Vagina (tissue), 2 donors: ENCODE results near the gene RAB4A. TPM values are rescaled to one million over a fixed set of nuclear protein-coding genes. Genes with fewer than 3 reads are reported as not detected.

Source experiments
- DNase-seq, 2 donors: peaks; one replicate each; pipeline ENCODE4 v3.0.0-alpha.2; 2017; ENCODE audit errors: extremely low spot score in 2 of 2
- H3K27ac ChIP-seq: fragments of 200-600 bp; sonication (generic); one replicate; pipeline ENCODE4 v1.5.1; 2019
- H3K27me3 ChIP-seq: fragments of 200-600 bp; sonication (generic); one replicate; pipeline ENCODE4 v1.5.1; 2019
- H3K36me3 ChIP-seq, 2 donors: fragments of 200-600 bp; sonication (generic); one replicate each; pipeline ENCODE4 v1.5.1; 2017 to 2019
- H3K4me1 ChIP-seq: fragments of 200-600 bp; sonication (generic); one replicate; pipeline ENCODE4 v1.5.1; 2019
- H3K4me3 ChIP-seq, 2 donors: fragments of 200-600 bp; sonication (generic); 1 replicate in 1 of 2; 2 replicates in 1 of 2; pipeline ENCODE4 v1.5.1; 2016 to 2019
- H3K9me3 ChIP-seq: fragments of 200-600 bp; sonication (generic); one replicate; pipeline ENCODE4 v1.5.1; 2019
- POLR2A ChIP-seq, 2 donors: fragments of 450-650 bp; IDR thresholded peaks; one replicate each; pipeline ENCODE4 v1.6.1; 2017; ENCODE audit warnings: antibody characterized with exemption in 2 of 2, mild to moderate bottlenecking in 2 of 2, moderate library complexity in 2 of 2
- POLR2AphosphoS5 ChIP-seq, 2 donors: sonication (generic); formaldehyde crosslinking; IDR thresholded peaks; one replicate each; pipeline ENCODE4 v1.9.0; 2017; ENCODE audit warnings: antibody characterized with exemption in 2 of 2, mild to moderate bottlenecking in 2 of 2, low read depth in 1 of 2; ENCODE audit not compliant: insufficient read depth in 1 of 2
- intact Hi-C: fragments of 100-400 bp; cut with DNase I; formaldehyde crosslinking; loops from one replicate; pipeline ENCODE4 v1.15.1; 2023
- total RNA-seq: library from RNA; depleted of rRNA; stranded (reverse); fragments of >200 nt; gene quantifications from one replicate; pipeline ENCODE4 v1.2.3, GENCODE V29; 2016
- TF ChIP-seq, protein P1 (sequence below), 3 experiments: fragments of 450-650 bp in 2 of 3; fragments of 200-600 bp in 1 of 3; sonication (generic) in 1 of 3; IDR thresholded peaks; one replicate each; pipeline ENCODE4 v1.5.1; 2017 to 2019; ENCODE audit warnings: antibody characterized with exemption in 3 of 3, mild to moderate bottlenecking in 2 of 3, moderate library complexity in 2 of 3

The RAB4A gene
- total RNA-seq, 1 donor from 2014 or later, result 16.5 TPM

DNA sequence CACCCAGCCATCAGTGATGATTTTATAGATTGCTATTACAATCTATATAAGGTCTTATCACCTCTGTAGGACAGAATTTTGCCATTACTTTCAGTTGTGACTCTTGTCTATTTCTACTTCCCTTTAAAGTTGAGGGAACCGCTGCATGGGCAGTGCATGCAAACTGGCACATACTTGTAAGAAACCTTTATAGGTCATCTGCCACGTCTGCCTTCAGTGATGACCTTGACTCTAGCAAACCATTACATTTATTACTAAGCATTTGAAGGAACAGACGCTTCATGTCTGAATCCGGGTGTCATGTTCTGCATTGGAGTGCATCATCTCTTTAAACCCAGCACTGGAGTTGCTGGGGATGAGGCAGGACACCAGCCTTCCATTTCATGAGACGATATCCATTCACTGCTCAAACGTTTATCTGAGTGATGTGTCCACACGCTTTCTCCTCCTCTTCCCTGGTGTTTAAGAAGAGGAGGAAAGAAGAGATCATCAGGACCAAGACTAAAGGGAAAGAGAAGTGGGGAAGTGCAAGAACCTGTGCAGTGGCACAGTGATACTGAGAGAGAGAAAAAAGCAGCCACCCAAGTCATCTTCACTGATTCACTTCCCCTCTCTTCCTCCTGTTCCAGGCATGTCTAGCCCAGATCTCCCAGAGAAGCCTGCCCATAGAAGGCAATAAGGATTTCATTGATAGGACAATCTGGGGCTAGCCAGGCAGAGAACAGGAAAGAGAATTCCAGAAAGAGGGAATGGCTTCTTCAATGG, 57.9 kb downstream of the RAB4A start:
- H3K27me3 ChIP-seq, result no peaks in the 10 kb centered on the region
- H3K27ac ChIP-seq, result no peak overlapping the region
- TF ChIP-seq, protein P1, sequence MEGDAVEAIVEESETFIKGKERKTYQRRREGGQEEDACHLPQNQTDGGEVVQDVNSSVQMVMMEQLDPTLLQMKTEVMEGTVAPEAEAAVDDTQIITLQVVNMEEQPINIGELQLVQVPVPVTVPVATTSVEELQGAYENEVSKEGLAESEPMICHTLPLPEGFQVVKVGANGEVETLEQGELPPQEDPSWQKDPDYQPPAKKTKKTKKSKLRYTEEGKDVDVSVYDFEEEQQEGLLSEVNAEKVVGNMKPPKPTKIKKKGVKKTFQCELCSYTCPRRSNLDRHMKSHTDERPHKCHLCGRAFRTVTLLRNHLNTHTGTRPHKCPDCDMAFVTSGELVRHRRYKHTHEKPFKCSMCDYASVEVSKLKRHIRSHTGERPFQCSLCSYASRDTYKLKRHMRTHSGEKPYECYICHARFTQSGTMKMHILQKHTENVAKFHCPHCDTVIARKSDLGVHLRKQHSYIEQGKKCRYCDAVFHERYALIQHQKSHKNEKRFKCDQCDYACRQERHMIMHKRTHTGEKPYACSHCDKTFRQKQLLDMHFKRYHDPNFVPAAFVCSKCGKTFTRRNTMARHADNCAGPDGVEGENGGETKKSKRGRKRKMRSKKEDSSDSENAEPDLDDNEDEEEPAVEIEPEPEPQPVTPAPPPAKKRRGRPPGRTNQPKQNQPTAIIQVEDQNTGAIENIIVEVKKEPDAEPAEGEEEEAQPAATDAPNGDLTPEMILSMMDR (IDR thresholded peaks at IDR 0.05), result no peak
- TF ChIP-seq POLR2A (IDR thresholded peaks at IDR 0.05), result no peak
- TF ChIP-seq POLR2AphosphoS5 (IDR thresholded peaks at IDR 0.05; ENCODE audit: insufficient read depth in 1 of 2, low read depth in 1 of 2), result no peak
- H3K9me3 ChIP-seq, result no peaks in the 10 kb centered on the region
- no peak for DNase-seq
- H3K4me3 ChIP-seq, result no peak overlapping the region
- intact Hi-C loops, result no loop called here
- peaks cover 0 to 4% of the 10 kb centered on the region in 2 donors for H3K36me3 ChIP-seq
- no peaks in the 10 kb centered on the region for H3K4me1 ChIP-seq

DNA sequence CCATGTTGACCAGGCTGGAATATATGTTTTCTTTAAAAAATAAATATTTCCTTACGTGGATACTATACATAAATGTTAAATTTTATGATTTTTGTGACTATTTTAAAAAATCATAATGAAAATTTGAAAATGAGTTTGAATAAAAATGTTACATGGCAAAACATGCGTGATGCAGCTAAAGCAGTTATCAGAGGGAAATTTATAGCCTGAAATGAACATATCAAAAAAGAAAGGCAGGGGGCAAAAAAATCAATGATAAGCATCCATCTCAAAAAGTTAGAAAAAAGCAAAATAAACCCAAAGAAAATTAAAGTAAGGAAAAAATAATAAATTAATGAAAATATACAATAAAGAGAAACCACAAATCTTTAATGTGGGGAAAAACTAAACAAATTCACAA, 63.4 kb downstream of the RAB4A start:
- peaks cover under 1% of the 10 kb centered on the region for H3K4me1 ChIP-seq
- no peak for DNase-seq
- TF ChIP-seq, protein P1 (IDR thresholded peaks at IDR 0.05), result no peak
- TF ChIP-seq POLR2A (IDR thresholded peaks at IDR 0.05) (no peak), POLR2AphosphoS5 (IDR thresholded peaks at IDR 0.05; ENCODE audit: insufficient read depth in 1 of 2, low read depth in 1 of 2) (no peak)
- no peaks in the 10 kb centered on the region for H3K36me3 ChIP-seq
- H3K9me3 ChIP-seq, result no peaks in the 10 kb centered on the region
- no peak overlapping the region for H3K27ac ChIP-seq
- H3K27me3 ChIP-seq, result no peaks in the 10 kb centered on the region
- intact Hi-C loops, result no loop called here
- no peak overlapping the region for H3K4me3 ChIP-seq

DNA sequence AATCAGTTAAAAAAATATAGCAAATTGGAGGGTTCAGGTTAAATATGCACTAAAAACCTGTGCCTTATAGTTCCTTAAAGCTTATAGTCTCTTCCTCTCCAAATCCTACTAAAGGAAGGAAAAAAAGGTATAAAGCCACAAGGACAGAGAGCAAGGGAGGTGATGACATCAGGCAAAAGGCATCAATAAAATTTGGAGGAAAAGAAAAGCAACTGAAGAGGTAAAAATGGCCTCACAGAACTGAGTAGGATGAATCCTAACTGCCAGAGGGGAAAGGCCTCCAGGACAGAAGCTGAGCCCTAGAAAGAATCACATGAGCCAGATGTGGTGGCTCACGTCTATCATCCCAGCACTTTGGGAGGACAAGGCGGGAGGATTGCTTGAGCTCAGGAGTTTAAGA, 63.8 kb downstream of the RAB4A start:
- Histone ChIP-seq H3K27me3 (no peaks in the 10 kb centered on the region), H3K4me1 (peaks cover 5% of the 10 kb centered on the region), H3K9me3 (no peaks in the 10 kb centered on the region), H3K36me3 (no peaks in the 10 kb centered on the region), H3K27ac (no peak overlapping the region), H3K4me3 (no peak overlapping the region)
- intact Hi-C loops, result no loop called here
- no peak for DNase-seq
- TF ChIP-seq, protein P1 (IDR thresholded peaks at IDR 0.05), result no peak
- TF ChIP-seq POLR2A (IDR thresholded peaks at IDR 0.05) (no peak), POLR2AphosphoS5 (IDR thresholded peaks at IDR 0.05; ENCODE audit: insufficient read depth in 1 of 2, low read depth in 1 of 2) (no peak)

DNA sequence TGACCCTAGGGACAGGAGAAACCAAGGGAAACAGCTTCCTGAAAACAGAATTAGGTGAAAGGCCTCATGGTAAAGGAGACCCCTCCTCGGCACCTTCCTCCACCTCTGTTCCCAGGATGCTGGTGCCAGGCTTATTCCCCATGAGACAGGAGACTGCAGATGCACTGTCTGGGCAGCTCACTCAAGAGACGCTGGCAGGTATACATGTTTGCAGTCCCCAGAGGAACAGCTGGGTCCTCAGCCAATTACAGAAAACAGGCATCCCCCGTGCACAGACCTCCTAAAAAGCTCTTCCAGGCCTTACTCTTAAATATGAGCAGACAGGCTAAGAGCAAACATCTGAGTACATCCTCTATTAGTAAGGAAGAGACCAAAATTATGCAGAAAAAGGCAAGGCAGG, 65.4 kb downstream of the RAB4A start:
- no peak for DNase-seq
- H3K9me3 ChIP-seq, result no peaks in the 10 kb centered on the region
- no peak overlapping the region for H3K4me3 ChIP-seq
- no peaks in the 10 kb centered on the region for H3K27me3 ChIP-seq
- peaks cover 13% of the 10 kb centered on the region for H3K4me1 ChIP-seq
- H3K36me3 ChIP-seq, result no peaks in the 10 kb centered on the region
- no peak overlapping the region for H3K27ac ChIP-seq
- TF ChIP-seq POLR2AphosphoS5 (IDR thresholded peaks at IDR 0.05; ENCODE audit: insufficient read depth in 1 of 2, low read depth in 1 of 2) (no peak), POLR2A (IDR thresholded peaks at IDR 0.05) (no peak)
- TF ChIP-seq, protein P1 (IDR thresholded peaks at IDR 0.05), result no peak
- intact Hi-C loops, result no loop called here

DNA sequence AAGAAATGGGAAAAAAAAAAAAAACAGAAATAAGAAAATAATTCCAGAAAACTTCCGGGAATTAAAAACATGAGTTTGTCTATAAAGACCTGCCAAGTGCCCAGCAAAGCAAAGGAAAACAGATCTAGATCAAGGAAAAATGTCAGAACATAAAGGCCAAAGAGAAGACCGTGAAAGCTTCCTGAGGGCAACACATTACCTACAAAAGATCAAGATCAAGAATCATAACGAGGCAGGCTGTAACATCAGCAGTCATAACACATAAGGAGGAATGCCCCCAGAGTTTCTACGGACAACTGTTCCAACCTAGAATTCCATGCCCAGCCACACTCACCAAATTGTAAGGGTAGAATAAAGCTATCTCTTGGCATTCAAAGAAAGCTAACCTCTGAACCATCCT, 68.2 kb downstream of the RAB4A start:
- TF ChIP-seq POLR2AphosphoS5 (IDR thresholded peaks at IDR 0.05; ENCODE audit: insufficient read depth in 1 of 2, low read depth in 1 of 2), result no peak
- no peak for TF ChIP-seq POLR2A (IDR thresholded peaks at IDR 0.05)
- TF ChIP-seq, protein P1 (IDR thresholded peaks at IDR 0.05), result no peak
- no peak for DNase-seq
- no peak overlapping the region for H3K27ac ChIP-seq
- H3K36me3 ChIP-seq, result no peaks in the 10 kb centered on the region
- H3K27me3 ChIP-seq, result no peaks in the 10 kb centered on the region
- no peak overlapping the region for H3K4me3 ChIP-seq
- intact Hi-C loops, result no loop called here
- H3K4me1 ChIP-seq, result peaks cover 26% of the 10 kb centered on the region
- no peaks in the 10 kb centered on the region for H3K9me3 ChIP-seq
